HG02943 (cell line): Measurements from ENCODE around the gene SLC38A3.

Experiments
- ATAC-seq: cut with Tn5 transposase; IDR thresholded peaks from one replicate; pipeline ENCODE4 v1.9.1; 2021; ENCODE audit warnings: mild to moderate bottlenecking, low read depth, moderate library complexity; ENCODE audit not compliant: unreplicated experiment

Gene SLC38A3

GRCh38 chr3:50263478-50264382, 58.7 kb downstream of the SLC38A3 start:
- ATAC-seq, result no peak

- ATAC-seq, result no peak
Measured at GRCh38 chr3:50264383-50264963, 59.4 kb downstream of the SLC38A3 start.

GRCh38 chr3:50264964-50265485, 60.0 kb downstream of the SLC38A3 start:
- ATAC-seq, result no peak

GRCh38 chr3:50265571-50265970, 60.5 kb downstream of the SLC38A3 start:
- no peak for ATAC-seq

GRCh38 chr3:50266017-50266416, 60.9 kb downstream of the SLC38A3 start:
- ATAC-seq, result no peak

GRCh38 chr3:50266836-50267235, 61.8 kb downstream of the SLC38A3 start:
- ATAC-seq, result no peak

- ATAC-seq, result no peak
Measured at GRCh38 chr3:50267280-50267913, 62.3 kb downstream of the SLC38A3 start.

- no peak for ATAC-seq
Measured at GRCh38 chr3:50268276-50268675, 63.2 kb downstream of the SLC38A3 start.

GRCh38 chr3:50268703-50269451, 63.8 kb downstream of the SLC38A3 start, which contains the start of gene SEMA3B:
TSS of gene SEMA3B (plus strand) at chr3:50269147. CDS start at chr3:50269241, 94 bp downstream.
- no peak for ATAC-seq

GRCh38 chr3:50269460-50269859, 64.4 kb downstream of the SLC38A3 start:
- no peak for ATAC-seq

- ATAC-seq, result no peak
Measured at GRCh38 chr3:50269977-50270413, 64.9 kb downstream of the SLC38A3 start.

- ATAC-seq, result no peak
Measured at GRCh38 chr3:50270422-50271224, 65.6 kb downstream of the SLC38A3 start.
